Measurements from ENCODE around the gene LMCD1.

The LMCD1 gene

DNA sequence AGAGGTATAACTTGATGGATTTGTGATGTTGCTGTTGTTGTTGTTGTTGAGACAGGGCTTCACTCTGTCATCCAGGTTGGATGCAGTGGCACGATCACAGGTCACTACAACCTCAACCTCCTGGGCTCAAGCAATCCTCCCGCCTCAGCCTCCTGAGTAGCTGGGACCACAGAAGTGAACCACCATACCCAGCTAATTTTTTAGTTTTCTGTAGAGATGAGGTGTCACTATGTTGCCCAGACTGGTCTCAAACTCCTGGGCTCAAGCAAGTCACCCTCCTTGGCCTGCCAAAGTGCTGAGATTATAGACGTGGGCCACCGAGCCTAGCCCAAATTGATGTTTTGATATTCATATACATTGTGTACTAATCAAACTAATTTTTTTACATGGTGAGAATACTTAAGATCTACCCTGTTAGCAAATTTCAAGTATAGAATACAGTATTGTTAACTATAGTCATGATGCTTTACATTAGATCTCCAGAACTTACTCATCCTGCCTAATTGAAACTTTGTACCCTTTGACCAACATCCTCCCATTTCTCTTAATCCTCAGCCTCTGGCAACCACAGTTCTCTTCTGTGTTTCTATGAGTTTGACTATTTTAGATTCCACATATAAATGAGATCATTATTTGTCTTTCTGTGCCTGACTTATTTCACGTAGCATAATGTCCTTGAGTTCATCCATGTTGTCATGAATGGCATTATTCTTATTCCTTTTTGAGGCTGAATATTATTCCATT is 23.2 kb downstream of the LMCD1 start:
- Histone ChIP-seq H3K4me3 (ENCODE audit: low read depth in 1 of 2, low read length in 2 of 2) (no peak overlapping the region), H3K27ac (ENCODE audit: low read length) (no peak overlapping the region), H3K4me1 (ENCODE audit: control insufficient read depth in 1 of 2, insufficient read depth in 2 of 2, low read length in 2 of 2) (peaks cover under 1 to 16% of the 10 kb centered on the region in 2 donors), H3K36me3 (ENCODE audit: control insufficient read depth in 1 of 2, insufficient read depth in 2 of 2, low read length in 2 of 2) (no peaks in the 10 kb centered on the region), H3K9me3 (ENCODE audit: control insufficient read depth in 1 of 2, low read length in 2 of 2) (no peaks in the 10 kb centered on the region), H3K27me3 (ENCODE audit: low read depth, low read length) (no peaks in the 10 kb centered on the region)

DNA sequence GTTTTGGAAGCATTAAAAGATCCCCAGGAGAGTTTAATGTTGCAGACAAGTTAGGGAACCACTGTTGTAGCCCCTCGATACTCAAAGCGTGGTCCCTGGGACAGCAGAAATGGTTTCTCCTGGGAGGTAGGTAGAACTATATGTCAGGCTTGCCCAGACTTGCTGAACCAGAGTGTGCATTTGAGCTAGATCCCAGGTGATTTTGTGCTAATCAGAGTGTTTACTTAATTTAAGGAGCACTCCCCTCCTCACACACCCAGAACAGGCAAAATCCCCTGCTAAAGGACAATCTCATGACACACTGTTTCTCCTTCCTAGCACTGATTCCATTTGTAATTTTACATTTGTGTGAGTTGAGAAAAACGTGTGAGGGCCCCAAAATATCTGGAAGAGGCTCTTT is 24.3 kb downstream of the LMCD1 start:
- no peak overlapping the region for H3K4me3 ChIP-seq (ENCODE audit: low read depth in 1 of 2, low read length in 2 of 2)
- H3K9me3 ChIP-seq (ENCODE audit: control insufficient read depth in 1 of 2, low read length in 2 of 2), result no peaks in the 10 kb centered on the region
- no peaks in the 10 kb centered on the region for H3K36me3 ChIP-seq (ENCODE audit: control insufficient read depth in 1 of 2, insufficient read depth in 2 of 2, low read length in 2 of 2)
- no peaks in the 10 kb centered on the region for H3K27me3 ChIP-seq (ENCODE audit: low read depth, low read length)
- H3K4me1 ChIP-seq (ENCODE audit: control insufficient read depth in 1 of 2, insufficient read depth in 2 of 2, low read length in 2 of 2), result peaks cover 8 to 20% of the 10 kb centered on the region in 2 donors
- no peak overlapping the region for H3K27ac ChIP-seq (ENCODE audit: low read length)

DNA sequence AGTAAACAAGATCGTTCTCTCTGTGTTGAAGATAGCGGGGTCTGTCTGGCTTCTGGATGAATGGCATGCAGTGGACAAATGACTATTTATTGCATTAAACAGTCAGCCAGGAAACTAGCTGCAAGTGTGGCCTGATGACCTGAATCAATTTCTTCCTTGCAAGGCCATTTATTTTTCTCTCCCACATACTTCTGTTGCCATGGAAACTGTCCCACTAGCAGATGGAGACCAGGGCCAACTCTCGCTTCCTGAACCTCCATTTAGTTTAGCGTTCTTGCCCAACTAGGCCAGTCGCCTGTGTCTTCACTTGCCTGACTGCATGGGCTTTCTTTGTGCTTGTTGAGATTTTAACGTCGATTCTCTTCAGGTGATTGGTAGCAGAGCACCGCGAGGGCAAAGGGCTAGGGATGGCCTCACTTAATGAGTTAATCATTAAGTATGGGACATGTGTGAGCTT is 27.6 kb downstream of the LMCD1 start:
- H3K36me3 ChIP-seq (ENCODE audit: control insufficient read depth in 1 of 2, insufficient read depth in 2 of 2, low read length in 2 of 2), result no peaks in the 10 kb centered on the region
- peaks cover 8 to 20% of the 10 kb centered on the region in 2 donors for H3K4me1 ChIP-seq (ENCODE audit: control insufficient read depth in 1 of 2, insufficient read depth in 2 of 2, low read length in 2 of 2)
- H3K27me3 ChIP-seq (ENCODE audit: low read depth, low read length), result no peaks in the 10 kb centered on the region
- H3K9me3 ChIP-seq (ENCODE audit: control insufficient read depth in 1 of 2, low read length in 2 of 2), result no peaks in the 10 kb centered on the region
- no peak overlapping the region for H3K4me3 ChIP-seq (ENCODE audit: low read depth in 1 of 2, low read length in 2 of 2)
- H3K27ac ChIP-seq (ENCODE audit: low read length), result no peak overlapping the region

DNA sequence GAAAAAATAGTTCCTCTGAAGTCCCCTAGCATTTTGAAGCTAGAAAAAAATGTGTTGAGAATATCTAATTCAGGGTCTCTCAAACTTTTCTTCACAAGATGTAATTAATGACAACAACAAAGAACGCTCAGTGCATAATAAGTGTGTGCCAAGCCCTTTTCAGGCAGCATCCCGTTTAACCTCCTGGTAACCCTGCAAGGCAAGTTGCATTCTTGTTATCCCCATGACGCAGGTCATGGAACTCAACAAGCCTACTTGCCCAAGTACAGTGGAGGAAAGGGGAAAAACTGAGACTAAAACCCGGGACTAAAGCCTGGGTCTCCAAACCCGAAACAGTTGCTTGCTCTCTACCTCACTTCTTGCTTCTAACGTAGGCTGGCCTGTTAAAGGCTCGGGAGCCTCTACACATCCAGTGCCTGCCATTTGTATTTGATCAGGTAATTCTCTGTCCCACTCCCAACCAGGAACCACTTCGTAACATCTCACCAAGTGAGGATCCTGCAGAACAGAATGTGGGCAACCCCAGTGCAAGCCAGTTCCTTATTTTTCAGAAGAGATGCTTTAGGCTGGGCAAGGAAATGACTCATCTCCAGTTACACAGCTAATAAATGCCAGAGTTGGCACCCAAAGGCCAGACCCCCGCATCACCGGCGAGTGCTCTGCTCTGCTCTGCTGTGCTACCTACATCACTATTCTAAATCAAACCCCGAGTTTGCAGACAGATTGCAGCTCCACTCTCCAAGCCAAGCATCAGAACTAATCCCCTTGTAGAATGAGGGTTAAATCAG is 28.3 kb downstream of the LMCD1 start:
- no peaks in the 10 kb centered on the region for H3K36me3 ChIP-seq (ENCODE audit: control insufficient read depth in 1 of 2, insufficient read depth in 2 of 2, low read length in 2 of 2)
- no peaks in the 10 kb centered on the region for H3K9me3 ChIP-seq (ENCODE audit: control insufficient read depth in 1 of 2, low read length in 2 of 2)
- H3K27me3 ChIP-seq (ENCODE audit: low read depth, low read length), result no peaks in the 10 kb centered on the region
- H3K4me3 ChIP-seq (ENCODE audit: low read depth in 1 of 2, low read length in 2 of 2), result no peak overlapping the region
- H3K27ac ChIP-seq (ENCODE audit: low read length), result no peak overlapping the region
- H3K4me1 ChIP-seq (ENCODE audit: control insufficient read depth in 1 of 2, insufficient read depth in 2 of 2, low read length in 2 of 2), result peaks cover 8 to 20% of the 10 kb centered on the region in 2 donors

DNA sequence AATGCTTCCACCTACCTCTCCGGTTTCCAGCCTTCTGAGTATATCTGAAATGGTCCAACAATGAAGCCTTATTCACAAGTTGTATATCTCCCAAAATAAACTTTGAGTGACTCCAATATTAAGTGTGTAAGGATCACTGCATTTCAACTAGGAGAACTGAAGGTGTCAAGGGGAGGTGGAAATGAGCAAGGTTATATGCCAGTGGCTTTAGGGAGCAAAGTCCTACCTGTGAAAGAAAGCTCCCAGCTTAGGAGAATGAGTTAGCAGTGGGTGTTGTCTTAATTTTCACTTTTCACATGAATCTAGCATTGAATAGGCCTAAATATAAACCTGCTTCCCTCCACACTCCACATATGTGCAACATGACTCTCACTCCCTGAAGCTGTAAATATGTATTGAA is 29.0 kb downstream of the LMCD1 start:
- Histone ChIP-seq H3K27ac (ENCODE audit: low read length) (no peak overlapping the region), H3K36me3 (ENCODE audit: control insufficient read depth in 1 of 2, insufficient read depth in 2 of 2, low read length in 2 of 2) (no peaks in the 10 kb centered on the region), H3K27me3 (ENCODE audit: low read depth, low read length) (no peaks in the 10 kb centered on the region), H3K4me3 (ENCODE audit: low read depth in 1 of 2, low read length in 2 of 2) (no peak overlapping the region), H3K4me1 (ENCODE audit: control insufficient read depth in 1 of 2, insufficient read depth in 2 of 2, low read length in 2 of 2) (peaks cover 8 to 20% of the 10 kb centered on the region in 2 donors), H3K9me3 (ENCODE audit: control insufficient read depth in 1 of 2, low read length in 2 of 2) (no peaks in the 10 kb centered on the region)

DNA sequence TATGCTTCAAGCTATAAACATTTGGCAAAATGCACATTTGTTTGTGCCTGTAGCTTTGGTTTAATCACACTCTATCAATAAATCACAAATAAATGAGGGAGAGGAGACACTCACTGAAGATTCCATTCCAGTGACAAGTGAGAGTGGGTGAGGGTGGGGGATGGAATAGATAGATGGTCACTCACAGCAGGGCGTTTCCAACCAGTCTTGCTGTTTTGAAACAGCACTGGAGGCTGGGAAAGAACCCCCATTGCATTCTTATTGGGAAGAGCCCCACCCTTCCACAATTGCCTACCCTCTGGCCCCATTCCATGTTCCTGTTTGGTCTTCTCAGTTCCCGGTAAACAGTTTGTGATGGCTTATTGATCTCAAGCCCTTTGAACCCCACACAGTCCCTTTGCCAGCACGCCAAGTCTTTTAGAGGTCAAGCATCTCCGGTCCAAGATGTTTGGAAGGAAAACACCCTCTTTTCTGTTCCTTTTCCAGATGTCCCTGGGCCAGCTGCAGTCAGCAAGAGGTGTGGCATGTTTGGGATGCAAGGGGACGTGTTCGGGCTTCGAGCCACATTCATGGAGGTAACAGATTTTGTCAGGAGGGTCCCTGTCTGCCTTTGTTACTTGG is 30.7 kb downstream of the LMCD1 start:
- H3K9me3 ChIP-seq (ENCODE audit: control insufficient read depth in 1 of 2, low read length in 2 of 2), result no peaks in the 10 kb centered on the region
- no peaks in the 10 kb centered on the region for H3K36me3 ChIP-seq (ENCODE audit: control insufficient read depth in 1 of 2, insufficient read depth in 2 of 2, low read length in 2 of 2)
- H3K27ac ChIP-seq (ENCODE audit: low read length), result no peak overlapping the region
- no peaks in the 10 kb centered on the region for H3K27me3 ChIP-seq (ENCODE audit: low read depth, low read length)
- peaks cover 8 to 20% of the 10 kb centered on the region in 2 donors for H3K4me1 ChIP-seq (ENCODE audit: control insufficient read depth in 1 of 2, insufficient read depth in 2 of 2, low read length in 2 of 2)
- H3K4me3 ChIP-seq (ENCODE audit: low read depth in 1 of 2, low read length in 2 of 2), result no peak overlapping the region

DNA sequence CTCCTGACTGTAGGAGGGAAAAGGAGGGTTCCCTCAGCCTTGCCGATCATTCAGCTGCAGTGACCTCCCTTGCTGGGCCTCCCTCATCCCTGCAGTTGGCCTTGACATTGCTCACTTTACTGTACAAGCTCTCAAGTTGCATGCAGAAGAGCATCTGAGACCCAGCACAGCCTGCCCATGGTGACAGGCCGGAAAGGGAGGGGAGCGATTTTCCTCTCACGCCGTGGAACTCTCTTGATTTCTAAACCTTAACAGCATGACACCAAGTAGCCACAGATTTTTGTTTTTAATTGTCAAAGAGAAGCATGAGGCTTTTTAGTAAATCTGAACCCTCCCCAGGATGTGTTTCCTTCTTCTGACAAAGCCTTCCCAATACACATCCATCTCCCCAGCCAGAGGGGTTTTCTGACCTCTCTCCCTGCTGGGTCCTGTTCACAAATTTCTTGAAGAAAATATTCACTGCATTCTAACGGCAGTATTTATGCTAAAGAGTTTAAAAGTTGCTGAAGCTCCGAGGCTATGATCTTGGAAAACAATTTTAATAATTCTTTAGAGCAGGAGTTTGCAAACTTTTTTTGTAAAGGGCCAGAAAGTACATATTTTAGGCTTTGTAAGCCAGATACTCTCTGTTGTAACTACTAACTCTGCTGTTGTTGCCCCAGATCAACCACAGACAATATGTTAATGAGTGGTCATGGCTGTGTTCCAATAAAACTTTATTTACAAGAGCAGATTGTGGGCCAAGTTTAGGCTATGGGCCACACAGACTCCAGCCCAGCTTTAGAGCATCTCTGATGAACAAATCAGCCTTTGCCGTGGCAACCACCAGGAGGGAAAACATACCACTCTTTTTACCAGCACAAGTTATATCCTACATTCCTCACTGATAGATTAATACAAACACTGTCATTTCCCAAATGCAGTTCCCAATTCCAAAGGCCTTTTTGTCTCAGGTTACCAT is 34.8 kb downstream of the LMCD1 start:
- peaks cover 0 to 6% of the 10 kb centered on the region in 2 donors for H3K36me3 ChIP-seq (ENCODE audit: control insufficient read depth in 1 of 2, insufficient read depth in 2 of 2, low read length in 2 of 2)
- H3K9me3 ChIP-seq (ENCODE audit: control insufficient read depth in 1 of 2, low read length in 2 of 2), result no peaks in the 10 kb centered on the region
- no peak overlapping the region for H3K27ac ChIP-seq (ENCODE audit: low read length)
- H3K27me3 ChIP-seq (ENCODE audit: low read depth, low read length), result no peaks in the 10 kb centered on the region
- no peak overlapping the region for H3K4me3 ChIP-seq (ENCODE audit: low read depth in 1 of 2, low read length in 2 of 2)
- no peaks in the 10 kb centered on the region for H3K4me1 ChIP-seq (ENCODE audit: control insufficient read depth in 1 of 2, insufficient read depth in 2 of 2, low read length in 2 of 2)

DNA sequence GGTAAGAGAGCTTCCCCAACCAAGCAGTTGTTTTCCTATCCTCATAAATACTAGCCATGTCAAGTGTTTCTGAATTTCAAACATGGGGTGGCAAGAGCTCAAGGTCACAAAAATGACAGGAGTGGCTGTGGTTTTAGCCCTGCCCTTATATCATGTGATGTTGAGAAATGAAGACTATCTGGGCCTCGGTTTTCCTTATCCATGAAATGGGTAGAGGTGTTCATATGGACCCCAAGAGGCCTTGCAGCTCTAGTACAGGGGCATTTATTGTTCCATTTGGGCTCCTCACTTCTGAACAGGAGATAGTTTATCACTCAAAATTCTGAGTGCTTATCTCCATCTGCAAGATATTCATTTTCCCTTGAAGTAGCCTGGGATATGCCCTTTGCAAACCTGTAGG is 35.8 kb downstream of the LMCD1 start:
- Histone ChIP-seq H3K27me3 (ENCODE audit: low read depth, low read length) (no peaks in the 10 kb centered on the region), H3K4me1 (ENCODE audit: control insufficient read depth in 1 of 2, insufficient read depth in 2 of 2, low read length in 2 of 2) (no peaks in the 10 kb centered on the region), H3K4me3 (ENCODE audit: low read depth in 1 of 2, low read length in 2 of 2) (no peak overlapping the region), H3K9me3 (ENCODE audit: control insufficient read depth in 1 of 2, low read length in 2 of 2) (no peaks in the 10 kb centered on the region), H3K27ac (ENCODE audit: low read length) (no peak overlapping the region), H3K36me3 (ENCODE audit: control insufficient read depth in 1 of 2, insufficient read depth in 2 of 2, low read length in 2 of 2) (peaks cover 0 to 6% of the 10 kb centered on the region in 2 donors)

DNA sequence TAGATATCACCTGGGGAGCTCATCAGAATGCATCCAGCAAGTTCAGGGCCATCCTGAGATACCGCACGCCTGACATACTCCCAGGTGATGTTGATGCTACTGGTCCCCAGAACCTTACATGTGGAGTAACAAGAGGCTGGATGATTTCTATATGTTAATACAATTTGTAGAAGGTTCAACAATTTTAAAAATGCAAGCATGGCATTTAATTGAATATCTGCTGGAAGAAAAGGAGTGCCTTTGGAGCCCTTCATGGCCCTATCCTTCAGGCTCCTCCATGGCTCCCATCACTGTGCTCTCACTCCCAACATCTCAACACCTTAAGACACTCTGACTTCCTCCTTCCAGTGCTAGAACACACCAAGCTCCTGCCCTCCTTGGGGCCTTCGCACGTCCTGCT is 36.6 kb downstream of the LMCD1 start:
- H3K36me3 ChIP-seq (ENCODE audit: control insufficient read depth in 1 of 2, insufficient read depth in 2 of 2, low read length in 2 of 2), result peaks cover 0 to 6% of the 10 kb centered on the region in 2 donors
- H3K4me3 ChIP-seq (ENCODE audit: low read depth in 1 of 2, low read length in 2 of 2), result no peak overlapping the region
- no peak overlapping the region for H3K27ac ChIP-seq (ENCODE audit: low read length)
- H3K9me3 ChIP-seq (ENCODE audit: control insufficient read depth in 1 of 2, low read length in 2 of 2), result no peaks in the 10 kb centered on the region
- H3K27me3 ChIP-seq (ENCODE audit: low read depth, low read length), result no peaks in the 10 kb centered on the region
- no peaks in the 10 kb centered on the region for H3K4me1 ChIP-seq (ENCODE audit: control insufficient read depth in 1 of 2, insufficient read depth in 2 of 2, low read length in 2 of 2)

DNA sequence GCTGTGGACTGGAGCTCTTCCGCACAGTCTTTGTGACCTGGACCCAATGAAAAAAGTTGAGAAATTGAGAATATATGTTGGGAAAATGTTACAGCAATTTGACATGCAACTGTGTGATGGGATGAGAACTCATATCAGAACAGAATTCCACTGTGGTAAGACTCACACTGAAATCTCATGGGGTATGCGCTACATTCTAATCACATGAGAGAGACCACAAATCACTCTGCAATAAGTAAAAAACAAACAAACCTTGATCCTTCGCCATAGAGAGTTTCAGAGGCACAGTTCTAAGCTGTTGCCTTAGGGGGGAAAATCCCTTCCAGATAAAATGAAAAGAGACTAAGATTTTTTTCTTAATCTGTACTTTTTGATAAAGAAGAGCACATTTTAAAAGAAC is 37.3 kb downstream of the LMCD1 start:
- H3K36me3 ChIP-seq (ENCODE audit: control insufficient read depth in 1 of 2, insufficient read depth in 2 of 2, low read length in 2 of 2), result peaks cover 0 to 6% of the 10 kb centered on the region in 2 donors
- H3K4me3 ChIP-seq (ENCODE audit: low read depth in 1 of 2, low read length in 2 of 2), result no peak overlapping the region
- no peak overlapping the region for H3K27ac ChIP-seq (ENCODE audit: low read length)
- no peaks in the 10 kb centered on the region for H3K9me3 ChIP-seq (ENCODE audit: control insufficient read depth in 1 of 2, low read length in 2 of 2)
- H3K27me3 ChIP-seq (ENCODE audit: low read depth, low read length), result no peaks in the 10 kb centered on the region
- no peaks in the 10 kb centered on the region for H3K4me1 ChIP-seq (ENCODE audit: control insufficient read depth in 1 of 2, insufficient read depth in 2 of 2, low read length in 2 of 2)
